Renal cortex interstitium (tissue), 11 donors: Measurements from ENCODE around the gene JADE2. TPM values are rescaled to one million over a fixed set of nuclear protein-coding genes. Genes with fewer than 3 reads are reported as not detected.

ENCODE experiments used
- DNase-seq, 11 donors: peaks; one replicate each; pipeline ENCODE4 v3.0.0-alpha.2; 2013; ENCODE audit warnings: low read depth in 9 of 11, low spot score in 4 of 11; ENCODE audit errors: extremely low read depth in 1 of 11
- polyA plus RNA-seq, 3 donors: library from polyadenylated mRNA; unstranded; fragments of 120-200 nt; gene quantifications; one replicate each; pipeline ENCODE4 v1.2.1, GENCODE V29; 2013; ENCODE audit not compliant: insufficient read length in 3 of 3

JADE2 gene
- polyA plus RNA-seq, 3 donors = 9.3 to 16.5 (median 10.6) TPM

DNA sequence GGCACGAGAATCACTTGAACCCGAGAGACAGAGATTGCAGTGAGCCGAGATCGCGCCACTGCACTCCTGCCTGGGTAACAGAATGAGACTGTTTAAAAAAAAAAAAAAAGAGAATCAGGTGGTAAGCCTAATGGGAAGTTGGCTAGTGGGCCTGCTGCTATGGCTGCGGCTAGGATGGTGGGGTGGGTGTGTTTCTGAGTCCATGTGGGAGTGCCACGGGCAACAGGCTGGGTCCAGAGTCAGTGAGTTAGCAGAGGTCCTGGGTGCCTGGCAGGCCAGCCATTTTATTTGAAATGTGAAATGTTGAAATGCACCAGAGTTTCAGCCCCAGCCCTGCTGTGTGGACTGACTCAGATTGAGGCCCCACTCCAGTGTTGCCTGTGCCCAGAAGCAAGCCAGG, 37.8 kb downstream of the JADE2 start:
- DNase-seq = no peak

DNA sequence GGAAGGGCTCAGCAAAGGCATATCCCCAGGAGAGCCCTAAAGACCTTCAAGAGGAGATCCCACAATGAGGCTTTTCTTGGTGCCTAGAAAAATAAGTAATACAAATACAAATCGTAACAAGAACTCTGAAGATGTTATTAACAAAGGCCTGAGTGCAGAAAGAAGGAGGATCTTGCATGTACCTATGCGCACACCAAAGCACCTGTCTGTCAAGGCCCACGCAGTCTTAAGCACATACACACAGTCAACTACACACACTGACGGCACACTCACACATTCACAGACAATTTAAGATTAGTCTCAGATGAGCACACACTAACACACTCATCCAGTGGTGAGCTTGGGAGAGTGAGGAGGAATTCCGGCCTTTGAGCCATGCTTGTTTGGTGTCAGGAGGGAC, 38.5 kb downstream of the JADE2 start:
- DNase-seq = no peak

DNA sequence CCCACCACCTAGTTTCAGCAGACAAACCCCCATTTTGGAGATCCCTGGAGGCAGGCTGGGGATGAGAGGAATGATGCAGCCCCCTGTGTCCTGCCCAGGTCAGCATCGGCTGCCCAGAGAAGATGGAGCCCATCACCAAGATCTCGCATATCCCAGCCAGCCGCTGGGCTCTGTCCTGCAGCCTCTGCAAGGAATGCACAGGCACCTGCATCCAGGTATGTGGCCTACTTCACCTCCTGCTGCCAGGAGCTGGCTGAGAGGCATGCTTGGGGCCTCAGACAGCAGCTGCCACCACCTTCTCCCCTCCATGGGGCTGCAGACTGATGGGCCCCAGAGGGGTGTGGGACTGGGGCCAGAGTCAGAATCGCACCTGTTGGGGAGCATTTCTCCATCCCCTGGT, 38.9 kb downstream of the JADE2 start:
- DNase-seq = no peak

DNA sequence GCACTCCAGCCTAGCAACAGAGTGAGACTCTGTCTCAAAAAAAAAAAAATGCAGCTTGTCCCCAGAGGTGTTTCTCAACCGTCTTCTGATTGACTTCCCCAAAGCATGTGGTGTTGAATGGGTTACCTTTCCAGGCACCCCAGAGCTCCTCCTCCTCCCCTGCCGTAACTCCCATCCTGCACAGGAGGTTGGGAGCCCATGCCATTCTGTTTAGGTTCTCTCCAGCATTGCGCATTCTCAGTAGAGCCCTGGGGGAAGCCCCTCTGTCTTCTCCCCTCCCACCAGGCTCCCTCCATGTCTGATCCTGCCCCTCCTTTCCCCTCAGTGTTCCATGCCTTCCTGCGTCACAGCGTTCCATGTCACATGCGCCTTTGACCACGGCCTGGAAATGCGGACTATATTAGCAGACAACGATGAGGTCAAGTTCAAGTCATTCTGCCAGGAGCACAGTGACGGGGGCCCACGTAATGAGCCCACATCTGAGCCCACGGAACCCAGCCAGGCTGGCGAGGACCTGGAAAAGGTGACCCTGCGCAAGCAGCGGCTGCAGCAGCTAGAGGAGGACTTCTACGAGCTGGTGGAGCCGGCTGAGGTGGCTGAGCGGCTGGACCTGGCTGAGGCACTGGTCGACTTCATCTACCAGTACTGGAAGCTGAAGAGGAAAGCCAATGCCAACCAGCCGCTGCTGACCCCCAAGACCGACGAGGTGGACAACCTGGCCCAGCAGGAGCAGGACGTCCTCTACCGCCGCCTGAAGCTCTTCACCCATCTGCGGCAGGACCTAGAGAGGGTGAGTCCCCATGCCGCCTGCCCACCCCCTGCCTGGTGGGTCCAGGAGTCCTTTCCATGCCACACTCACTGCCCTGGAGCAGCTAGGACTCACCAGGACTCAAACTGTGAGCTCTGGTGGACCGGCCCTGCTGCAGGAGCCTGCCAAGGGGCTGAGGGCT, 40.6 kb downstream of the JADE2 start:
- no peak for DNase-seq

- no peak for DNase-seq
Observed at GRCh38 chr5:134566741-134567221, 41.3 kb downstream of the JADE2 start.

DNA sequence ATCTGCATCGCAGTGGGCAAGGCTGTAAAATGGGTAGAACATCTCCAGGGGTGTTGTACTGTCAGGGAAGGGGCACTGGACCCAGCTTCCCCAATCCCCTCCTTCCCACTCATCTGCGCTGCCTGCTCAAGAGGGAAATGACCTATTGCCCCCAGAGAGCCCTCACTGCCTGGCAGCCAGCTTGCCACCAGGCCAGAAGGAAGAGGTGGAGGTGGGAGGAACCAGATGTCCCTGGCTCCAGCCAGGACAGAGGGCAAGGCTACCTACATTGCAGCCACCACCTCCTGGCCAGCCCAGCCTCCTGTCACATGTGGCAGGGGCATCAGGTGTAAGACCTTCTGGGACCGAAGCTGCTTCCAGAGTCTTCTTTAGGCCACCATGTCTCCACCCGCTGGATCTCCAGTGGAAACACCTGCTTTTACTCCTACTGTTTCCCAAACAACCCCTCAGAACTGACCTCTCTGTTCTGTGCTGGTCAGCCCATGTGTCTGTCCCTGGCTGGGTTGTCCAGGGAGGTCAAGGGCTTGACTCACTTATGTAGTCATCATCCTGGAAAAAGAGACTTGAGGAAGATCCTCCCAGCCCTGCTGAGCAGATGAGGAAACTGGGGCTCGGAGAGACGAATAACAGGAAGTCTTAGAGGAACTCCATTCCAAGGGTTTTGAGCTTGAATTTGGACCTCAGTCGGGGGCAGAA, 42.3 kb downstream of the JADE2 start:
- DNase-seq = no peak

DNA sequence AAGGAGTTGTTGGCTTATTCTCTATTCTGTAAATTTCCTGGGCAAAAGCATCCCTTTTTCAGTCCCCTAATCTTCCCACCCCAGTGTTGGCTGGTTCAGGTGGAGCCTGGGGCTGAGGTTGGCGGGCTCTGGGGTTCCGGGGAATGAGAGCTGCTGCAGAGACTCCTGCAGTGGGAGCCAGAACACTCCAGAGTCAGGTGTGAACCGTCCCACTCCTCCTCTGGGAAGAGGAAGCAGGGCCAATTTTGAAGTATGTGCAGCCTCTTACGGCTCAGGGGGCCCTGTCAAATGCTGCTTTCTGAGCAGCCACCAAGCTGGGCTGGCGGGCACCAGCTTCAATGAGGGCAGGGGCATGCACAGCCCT, 42.8 kb downstream of the JADE2 start:
- DNase-seq = no peak

GRCh38 chr5:134568761-134569695, 43.6 kb downstream of the JADE2 start:
- DNase-seq = peak in 7 of 11 donors; percentile 42 to 85 (median 67)

DNA sequence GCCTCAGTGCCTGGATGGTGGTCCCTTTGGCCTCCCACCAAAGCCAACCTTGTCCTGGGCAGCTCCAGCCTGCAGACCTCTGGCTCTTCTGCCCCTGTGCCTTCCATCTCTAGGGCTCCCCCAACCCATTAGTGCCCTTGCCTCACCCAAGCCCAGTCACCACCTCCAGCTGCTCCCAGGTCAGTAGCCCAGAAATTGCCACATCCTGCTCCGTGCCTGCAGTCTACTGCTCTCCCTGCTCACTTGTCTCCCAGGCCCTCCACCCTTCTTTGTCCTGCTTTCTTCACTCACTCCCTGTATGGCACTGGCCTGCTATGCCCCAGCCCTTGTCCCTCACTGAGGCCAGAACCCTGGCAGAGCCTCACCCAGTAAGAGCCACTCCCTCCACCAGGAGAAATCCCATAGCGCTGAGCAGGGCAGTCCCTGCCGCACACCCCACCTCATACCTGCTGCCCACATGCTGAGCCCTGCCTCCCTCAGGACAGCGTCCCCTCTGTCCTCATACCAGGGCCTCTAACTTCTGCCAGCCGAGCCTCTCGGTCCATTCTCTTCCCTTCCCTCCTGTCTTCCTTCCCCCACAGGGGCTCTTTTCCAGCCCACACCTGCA, 44.4 kb downstream of the JADE2 start:
- DNase-seq = no peak

DNA sequence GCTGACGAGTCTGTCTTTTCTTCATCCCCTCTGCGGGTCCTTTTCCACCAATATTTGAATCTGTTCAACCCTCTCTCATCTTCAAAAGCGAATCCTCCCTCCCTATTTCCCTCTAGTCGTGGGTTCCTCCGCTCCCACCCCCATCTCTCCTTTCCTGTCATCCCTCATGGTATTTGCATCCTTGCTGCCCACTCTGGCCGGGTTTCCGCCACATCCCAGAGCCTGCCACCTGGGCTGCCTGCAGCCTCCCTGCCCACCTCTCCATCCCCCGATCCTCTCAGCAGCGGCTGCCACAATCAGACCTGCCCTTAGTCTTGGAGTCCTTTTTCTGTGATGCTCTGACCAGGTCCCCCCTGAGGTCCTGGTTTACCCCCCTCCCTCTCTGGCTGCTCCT, 44.9 kb downstream of the JADE2 start:
- DNase-seq = no peak

- DNase-seq = no peak
Observed at GRCh38 chr5:134570886-134571285, 45.4 kb downstream of the JADE2 start.

GRCh38 chr5:134571693-134572405, 46.4 kb downstream of the JADE2 start:
- DNase-seq = no peak

GRCh38 chr5:134572811-134573210, 47.3 kb downstream of the JADE2 start:
- no peak for DNase-seq

DNA sequence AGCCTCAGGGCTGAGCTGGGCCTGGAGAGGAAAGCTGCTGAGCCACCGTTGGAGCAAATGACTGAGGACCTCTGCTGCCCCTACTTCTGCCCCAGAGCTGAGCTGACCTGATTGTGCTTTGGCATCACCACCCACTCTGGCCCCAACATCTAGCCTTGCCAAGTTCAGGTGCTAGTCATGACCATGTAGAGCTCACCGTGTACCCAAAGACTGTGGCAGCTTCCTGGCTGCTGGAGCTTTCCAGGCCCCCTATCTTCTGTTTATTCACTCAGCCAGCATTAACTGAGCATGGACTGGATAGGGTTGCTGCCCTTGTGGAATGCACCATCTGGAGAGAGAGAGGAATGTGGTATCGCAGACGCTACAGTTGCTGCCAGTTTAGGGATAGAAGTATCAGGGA, 49.1 kb downstream of the JADE2 start:
- no peak for DNase-seq

DNA sequence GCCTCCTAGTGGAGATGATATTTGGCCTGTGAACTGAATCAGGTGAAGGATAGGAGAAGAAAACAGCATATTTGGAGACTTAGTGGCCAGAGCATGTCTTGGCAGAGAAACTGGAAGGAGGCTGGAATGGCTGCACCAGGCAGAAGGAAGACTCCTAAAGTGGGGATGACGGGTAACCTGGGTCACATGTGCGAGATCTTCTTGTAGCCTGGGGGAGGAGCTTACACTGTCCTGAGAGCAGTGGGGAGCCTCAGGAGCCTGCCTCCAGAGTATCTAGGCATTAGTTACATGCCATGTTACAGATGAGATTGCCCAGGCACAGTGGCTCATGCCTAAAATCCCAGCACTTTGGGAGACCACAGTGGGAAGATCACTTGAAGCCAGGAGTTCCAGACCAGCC, 49.8 kb downstream of the JADE2 start:
- no peak for DNase-seq

DNA sequence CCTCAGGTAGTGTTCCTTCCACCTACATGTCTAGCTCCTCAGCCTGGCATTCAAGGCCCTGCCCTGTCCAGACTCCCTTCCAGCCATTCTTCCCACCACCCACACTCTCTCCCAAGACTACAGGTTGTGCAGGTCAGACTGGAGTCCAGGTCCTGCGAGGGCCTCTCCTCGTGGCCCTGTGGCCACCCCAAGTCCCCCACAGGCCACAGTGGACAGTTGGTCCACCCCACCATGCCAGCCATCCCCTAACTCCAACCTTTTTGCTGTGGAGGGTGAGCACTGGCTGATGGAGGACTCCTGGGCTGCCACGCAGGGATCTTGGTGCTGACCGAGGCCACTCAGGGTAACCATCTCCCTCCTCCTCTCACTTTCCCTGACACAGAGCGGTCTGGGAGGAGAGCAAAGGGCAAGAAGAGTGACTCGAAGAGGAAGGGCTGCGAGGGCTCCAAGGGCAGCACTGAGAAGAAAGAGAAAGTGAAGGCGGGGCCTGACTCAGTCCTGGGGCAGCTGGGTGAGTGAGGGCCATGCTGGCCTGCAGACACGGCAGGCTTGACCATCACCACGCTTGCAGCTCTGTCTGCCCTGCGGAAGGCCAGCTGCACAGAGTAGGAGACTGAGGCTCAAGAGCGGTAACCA, 51.0 kb downstream of the JADE2 start:
- DNase-seq = no peak

GRCh38 chr5:134577022-134577795, 51.7 kb downstream of the JADE2 start:
- no peak for DNase-seq
